Occipital lobe (tissue), 2 donors: ENCODE results near the gene PCSK7. TPM values are rescaled to one million over a fixed set of nuclear protein-coding genes. Genes with fewer than 3 reads are reported as not detected.

Source experiments
- DNase-seq: peaks from one replicate; lab custom pipeline; 2025; lab: John Stamatoyannopoulos, UW
- total RNA-seq: library from RNA; depleted of rRNA; stranded (reverse); fragments of >200 nt; gene quantifications from one replicate; pipeline ENCODE4 v1.2.3, GENCODE V29; 2014

Gene PCSK7
- total RNA-seq, 1 donor from 2014 or later = 24.0 TPM

GRCh38 chr11:117199053-117199915, 32.6 kb downstream of the PCSK7 start, which contains the start of gene TAGLN:
Gene TAGLN (plus strand): TSS chr11:117199370. CDS start chr11:117203014, 3,644 bp downstream.
- no peak for DNase-seq

- no peak for DNase-seq
Measured at GRCh38 chr11:117198613-117199012, 33.3 kb downstream of the PCSK7 start.

- no peak for DNase-seq
Measured at GRCh38 chr11:117197516-117198456, 34.1 kb downstream of the PCSK7 start.

GRCh38 chr11:117197006-117197405, 34.9 kb downstream of the PCSK7 start:
- no peak for DNase-seq

- DNase-seq = no peak
Measured at GRCh38 chr11:117195761-117196160, 36.1 kb downstream of the PCSK7 start.

- DNase-seq = no peak
Measured at GRCh38 chr11:117195258-117195657, 36.6 kb downstream of the PCSK7 start.

- DNase-seq = no peak
Measured at GRCh38 chr11:117194267-117194666, 37.6 kb downstream of the PCSK7 start.

GRCh38 chr11:117193130-117194020, 38.5 kb downstream of the PCSK7 start:
- no peak for DNase-seq

GRCh38 chr11:117192401-117192875, 39.4 kb downstream of the PCSK7 start:
- DNase-seq = no peak

- DNase-seq = no peak
Measured at GRCh38 chr11:117191680-117192400, 40.0 kb downstream of the PCSK7 start.

- DNase-seq = no peak
Measured at GRCh38 chr11:117189941-117190544, 41.8 kb downstream of the PCSK7 start.

GRCh38 chr11:117189191-117189940, 42.5 kb downstream of the PCSK7 start:
- no peak for DNase-seq

- DNase-seq = no peak
Measured at GRCh38 chr11:117188620-117189081, 43.2 kb downstream of the PCSK7 start.

- DNase-seq = no peak
Measured at GRCh38 chr11:117187799-117188481, 43.9 kb downstream of the PCSK7 start.

- no peak for DNase-seq
Measured at GRCh38 chr11:117187428-117187798, 44.5 kb downstream of the PCSK7 start.

GRCh38 chr11:117187007-117187406, 44.9 kb downstream of the PCSK7 start:
- DNase-seq = no peak

GRCh38 chr11:117186431-117186761, 45.5 kb downstream of the PCSK7 start:
- DNase-seq = no peak

- DNase-seq = no peak
Measured at GRCh38 chr11:117185736-117186430, 46.0 kb downstream of the PCSK7 start.
